Fibroblast of lung (primary cell): ENCODE data around the gene GOLGA6A. TPM values are rescaled to one million over a fixed set of nuclear protein-coding genes. Genes with fewer than 3 reads are reported as not detected.

ENCODE experiments used
- DNase-seq, 2 donors: peaks; one replicate each; pipeline versions ENCODE4 v3.0.0 to v3.0.0-alpha.2; 2010; ENCODE audit warnings: low read depth in 2 of 2
- H2AFZ ChIP-seq: 2 replicates; pipeline ENCODE4 v1.5.1; 2012; ENCODE audit warnings: low read length, control low read depth, inconsistent platforms
- H3K27ac ChIP-seq: 2 replicates; pipeline ENCODE4 v1.5.1; 2011; ENCODE audit warnings: low read length, control low read depth; ENCODE audit not compliant: insufficient read depth
- H3K27me3 ChIP-seq: 2 replicates; pipeline ENCODE4 v1.5.1; 2011; ENCODE audit warnings: mild to moderate bottlenecking, low read length; ENCODE audit not compliant: control insufficient read depth, insufficient read depth
- H3K36me3 ChIP-seq: 2 replicates; pipeline ENCODE4 v1.5.1; 2011; ENCODE audit warnings: low read length; ENCODE audit not compliant: control insufficient read depth, insufficient read depth
- H3K4me1 ChIP-seq: 2 replicates; pipeline ENCODE4 v1.5.1; 2011; ENCODE audit warnings: low read length; ENCODE audit not compliant: control insufficient read depth, insufficient read depth; ENCODE audit errors: extremely low read depth
- H3K4me2 ChIP-seq: 2 replicates; pipeline ENCODE4 v1.5.1; 2011; ENCODE audit warnings: low read length, control low read depth; ENCODE audit not compliant: insufficient read depth; ENCODE audit errors: extremely low read depth
- H3K4me3 ChIP-seq, 4 experiments: fragments of 200-600 bp in 1 of 4; sonication (generic) in 1 of 4; replicated peaks in 1 of 4; 2 replicates each; pipeline ENCODE4 v1.5.1; 2011 to 2016; ENCODE audit warnings: low read length in 4 of 4, low read depth in 3 of 4, mild to moderate bottlenecking in 3 of 4, control low read depth in 2 of 4, inconsistent platforms in 1 of 4, mixed read lengths in 1 of 4; ENCODE audit not compliant: insufficient read depth in 1 of 4; ENCODE audit errors: control extremely low read depth in 1 of 4
- H3K79me2 ChIP-seq: 2 replicates; pipeline ENCODE4 v1.5.1; 2012; ENCODE audit warnings: mild to moderate bottlenecking, low read length, inconsistent platforms; ENCODE audit not compliant: control insufficient read depth, insufficient read depth
- H3K9ac ChIP-seq: 2 replicates; pipeline ENCODE4 v1.5.1; 2011; ENCODE audit warnings: mild to moderate bottlenecking, low read length, control low read depth; ENCODE audit not compliant: insufficient read depth
- H3K9me3 ChIP-seq: 2 replicates; pipeline ENCODE4 v1.5.1; 2012; ENCODE audit warnings: low read depth, low read length; ENCODE audit not compliant: control insufficient read depth, insufficient read depth
- H4K20me1 ChIP-seq: 2 replicates; pipeline ENCODE4 v1.5.1; 2011; ENCODE audit warnings: low read length; ENCODE audit not compliant: control insufficient read depth, insufficient read depth; ENCODE audit errors: extremely low read depth
- CTCF ChIP-seq, 2 donors: IDR thresholded peaks in 1 of 2; conservative IDR thresholded peaks in 1 of 2; 1 replicate in 1 of 2; 2 replicates in 1 of 2; pipeline ENCODE4 v1.5.1; 2011 to 2012; ENCODE audit warnings: low read length in 2 of 2, control low read depth in 1 of 2, inconsistent platforms in 1 of 2, low read depth in 1 of 2, mild to moderate bottlenecking in 1 of 2
- EZH2 ChIP-seq: IDR thresholded peaks from 2 replicates; pipeline ENCODE4 v1.5.1; 2012; ENCODE audit warnings: low read length, control low read depth, mild to moderate bottlenecking; ENCODE audit errors: missing control alignments
- polyA plus RNA-seq, 2 donors: library from polyadenylated mRNA; depleted of rRNA in 1 of 2; stranded (reverse) in 1 of 2; unstranded in 1 of 2; fragments of >200 nt; gene quantifications; 2 replicates each; pipeline ENCODE4 v1.2.1, GENCODE V29; 2011 to 2012; ENCODE audit warnings: missing spikeins in 1 of 2
- total RNA-seq: library from RNA; depleted of rRNA; stranded (reverse); fragments of >200 nt; gene quantifications from 2 replicates; pipeline ENCODE4 v1.2.1, GENCODE V29; 2014

Gene GOLGA6A
- total and polyA plus RNA-seq, 2 donors (not counting 1 experiment from before 2014, with no cell fraction given) = under 0.01 TPM; not detected in 1

GRCh38 chr15:74121858-74122257 is 39.5 kb upstream of the GOLGA6A start:
- TF ChIP-seq EZH2 = no peak
- TF ChIP-seq CTCF (conservative IDR thresholded peaks at IDR 0.05 in 1 of 2, IDR thresholded peaks at IDR 0.05 in 1 of 2; ENCODE audit: low read depth in 1 of 2, low read length in 2 of 2) = no peak
- H3K9me3 ChIP-seq = no peaks in the 10 kb centered on the region
- no peaks in the 10 kb centered on the region for H3K4me1 ChIP-seq
- H3K79me2 ChIP-seq = no peaks in the 10 kb centered on the region
- no peak overlapping the region for H3K27ac ChIP-seq
- no peak overlapping the region for H2AFZ ChIP-seq
- H3K9ac ChIP-seq = no peak overlapping the region
- H3K36me3 ChIP-seq = no peaks in the 10 kb centered on the region
- no peak overlapping the region for H3K4me3 ChIP-seq
- no peak for DNase-seq
- no peak overlapping the region for H3K4me2 ChIP-seq
- peaks cover 38% of the 10 kb centered on the region for H3K27me3 ChIP-seq
- no peaks in the 10 kb centered on the region for H4K20me1 ChIP-seq

DNA sequence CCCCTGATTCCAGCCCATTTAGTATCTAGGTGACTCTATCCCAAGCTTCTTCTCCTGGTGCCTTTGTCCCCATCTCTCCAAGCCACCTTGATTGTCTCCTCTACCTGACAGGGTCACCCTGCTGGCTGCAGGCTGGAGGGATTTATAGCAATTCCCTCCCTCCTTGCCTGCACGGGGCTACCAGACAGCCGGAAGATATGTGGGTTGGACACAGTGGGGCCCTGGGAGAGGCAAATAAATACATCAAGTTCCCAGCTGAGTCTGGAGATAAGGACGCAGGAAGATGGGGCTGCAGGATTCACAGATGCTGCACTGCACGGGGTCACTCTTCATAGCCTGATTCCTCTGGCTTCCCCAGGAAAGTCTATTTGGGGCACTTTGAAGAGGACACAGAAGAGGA is 38.7 kb upstream of the GOLGA6A start:
- peak; percentile 25 for TF ChIP-seq EZH2
- TF ChIP-seq CTCF (conservative IDR thresholded peaks at IDR 0.05 in 1 of 2, IDR thresholded peaks at IDR 0.05 in 1 of 2; ENCODE audit: low read depth in 1 of 2, low read length in 2 of 2) = no peak
- no peaks in the 10 kb centered on the region for H3K9me3 ChIP-seq
- H3K27me3 ChIP-seq = peaks cover 35% of the 10 kb centered on the region
- no peak overlapping the region for H3K27ac ChIP-seq
- no peak overlapping the region for H3K9ac ChIP-seq
- H3K4me2 ChIP-seq = no peak overlapping the region
- H2AFZ ChIP-seq = no peak overlapping the region
- no peak for DNase-seq
- no peak overlapping the region for H3K4me3 ChIP-seq
- H3K4me1 ChIP-seq = no peaks in the 10 kb centered on the region
- H4K20me1 ChIP-seq = no peaks in the 10 kb centered on the region
- H3K36me3 ChIP-seq = no peaks in the 10 kb centered on the region
- H3K79me2 ChIP-seq = no peaks in the 10 kb centered on the region

GRCh38 chr15:74120426-74120825 is 38.1 kb upstream of the GOLGA6A start:
- TF ChIP-seq EZH2 (no peak), CTCF (conservative IDR thresholded peaks at IDR 0.05 in 1 of 2, IDR thresholded peaks at IDR 0.05 in 1 of 2; ENCODE audit: low read depth in 1 of 2, low read length in 2 of 2) (no peak)

More at GRCh38 chr15:74120426-74120825, 38.1 kb upstream of the GOLGA6A start:
- H3K36me3 ChIP-seq = no peaks in the 10 kb centered on the region
- no peaks in the 10 kb centered on the region for H3K4me1 ChIP-seq
- no peaks in the 10 kb centered on the region for H4K20me1 ChIP-seq
- H3K9ac ChIP-seq = no peak overlapping the region
- H3K4me3 ChIP-seq = no peak overlapping the region
- H3K9me3 ChIP-seq = no peaks in the 10 kb centered on the region
- H3K27me3 ChIP-seq = peaks cover 35% of the 10 kb centered on the region
- H3K4me2 ChIP-seq = no peak overlapping the region
- H2AFZ ChIP-seq = no peak overlapping the region
- H3K27ac ChIP-seq = no peak overlapping the region
- no peaks in the 10 kb centered on the region for H3K79me2 ChIP-seq
- no peak for DNase-seq
